SU-DHL-6 (cell line): ENCODE data around the gene TMEM109.

Experiments used
- H2AFZ ChIP-seq: fragments of 200-600 bp; sonication (generic); 2 replicates; pipeline ENCODE4 v1.6.1; 2014; ENCODE audit warnings: low read depth, mild to moderate bottlenecking, moderate library complexity, mixed read lengths, antibody characterized with exemption, low read length; ENCODE audit not compliant: severe bottlenecking
- H3F3A ChIP-seq: fragments of 200-600 bp; shearing (Covaris generic); 2 replicates; pipeline ENCODE4 v1.6.0; 2016; ENCODE audit warnings: antibody characterized with exemption, mild to moderate bottlenecking; ENCODE audit not compliant: insufficient read depth
- H3K27ac ChIP-seq: fragments of 200-600 bp; sonication (generic); 2 replicates; pipeline ENCODE4 v1.5.1; 2016; ENCODE audit warnings: low read depth, mild to moderate bottlenecking, low read length, moderate library complexity, mixed read lengths
- H3K27me3 ChIP-seq: fragments of 200-600 bp; sonication (generic), shearing (Covaris generic); 2 replicates; pipeline ENCODE4 v1.6.0; 2014; ENCODE audit warnings: mild to moderate bottlenecking, low read length
- H3K36me3 ChIP-seq: fragments of 200-600 bp; sonication (generic); 2 replicates; pipeline ENCODE4 v1.6.1; 2014; ENCODE audit warnings: mild to moderate bottlenecking, low read length, mixed read lengths
- H3K4me2 ChIP-seq: fragments of 300-600, 200-600 bp; shearing (Covaris generic), sonication (generic); 2 replicates; pipeline ENCODE4 v1.6.0; 2014; ENCODE audit warnings: low read length, low read depth, mild to moderate bottlenecking; ENCODE audit not compliant: poor library complexity, severe bottlenecking
- H3K4me3 ChIP-seq: fragments of 200-600 bp; sonication (generic); 2 replicates; pipeline ENCODE4 v1.5.1; 2014; ENCODE audit warnings: antibody characterized with exemption, low read length, mild to moderate bottlenecking, mixed read lengths; ENCODE audit not compliant: insufficient read depth, poor library complexity, severe bottlenecking
- H3K79me2 ChIP-seq: fragments of 200-600 bp; sonication (generic); 2 replicates; pipeline ENCODE4 v1.6.1; 2014; ENCODE audit warnings: mild to moderate bottlenecking, low read length, moderate library complexity; ENCODE audit not compliant: insufficient read depth
- H3K9ac ChIP-seq: fragments of 200-600 bp; sonication (generic); 2 replicates; pipeline ENCODE4 v1.7.0; 2014; ENCODE audit warnings: mild to moderate bottlenecking, low read length
- H3K9me2 ChIP-seq: fragments of 200-600 bp; sonication (generic); replicated peaks from 2 replicates; pipeline ENCODE4 v1.6.1; 2014; ENCODE audit warnings: low read length; ENCODE audit not compliant: insufficient read depth
- H3K9me3 ChIP-seq: fragments of 200-600 bp; sonication (generic); 2 replicates; pipeline ENCODE4 v1.6.1; 2014; ENCODE audit warnings: low read length, mixed read lengths; ENCODE audit not compliant: insufficient read depth
- H4K20me1 ChIP-seq: fragments of 200-600 bp; sonication (generic); 2 replicates; pipeline ENCODE4 v1.6.1; 2014; ENCODE audit warnings: low read depth, mild to moderate bottlenecking, antibody characterized with exemption, low read length, moderate library complexity, mixed read lengths
- CTCF ChIP-seq: fragments of 200-600 bp; sonication (generic); IDR thresholded peaks from one replicate; pipeline ENCODE4 v1.5.1; 2017; ENCODE audit warnings: antibody characterized with exemption, mild to moderate bottlenecking, low read length, moderate library complexity; ENCODE audit not compliant: insufficient read depth, poor library complexity, severe bottlenecking
- EZH2phosphoT487 ChIP-seq: fragments of 200-600 bp; sonication (generic), shearing (Covaris generic); conservative IDR thresholded peaks from 2 replicates; pipeline ENCODE4 v1.6.1; 2018; ENCODE audit warnings: mild to moderate bottlenecking, antibody characterized with exemption, low read length, moderate library complexity, mixed read lengths

TMEM109 gene

GRCh38 chr11:60942219-60942618, 28.3 kb downstream of the TMEM109 start:
- no peak overlapping the region for H3K4me2 ChIP-seq

GRCh38 chr11:60942970-60943565, 29.1 kb downstream of the TMEM109 start:
- no peak overlapping the region for H3K9ac ChIP-seq
- H2AFZ ChIP-seq = no peak overlapping the region
- no peak overlapping the region for H3K4me2 ChIP-seq
- no peaks in the 10 kb centered on the region for H3K36me3 ChIP-seq
- TF ChIP-seq CTCF (no peak), EZH2phosphoT487 (no peak)
- H3K27ac ChIP-seq = no peak overlapping the region
- H3K9me2 ChIP-seq = no peaks in the 10 kb centered on the region
- H3F3A ChIP-seq = no peaks in the 10 kb centered on the region
- H3K4me3 ChIP-seq = no peak overlapping the region
- H3K9me3 ChIP-seq = no peaks in the 10 kb centered on the region
- no peaks in the 10 kb centered on the region for H3K79me2 ChIP-seq
- no peaks in the 10 kb centered on the region for H4K20me1 ChIP-seq
- no peaks in the 10 kb centered on the region for H3K27me3 ChIP-seq

More at GRCh38 chr11:60942219-60942618, 28.3 kb downstream of the TMEM109 start:
- Histone ChIP-seq H3K36me3 (no peaks in the 10 kb centered on the region), H3K79me2 (no peaks in the 10 kb centered on the region), H3K9me2 (no peaks in the 10 kb centered on the region), H3K27ac (no peak overlapping the region), H3K4me3 (no peak overlapping the region), H3K9ac (no peak overlapping the region), H4K20me1 (no peaks in the 10 kb centered on the region), H3K27me3 (no peaks in the 10 kb centered on the region), H3F3A (no peaks in the 10 kb centered on the region), H3K9me3 (no peaks in the 10 kb centered on the region), H2AFZ (no peak overlapping the region)
- TF ChIP-seq EZH2phosphoT487 (no peak), CTCF (no peak)

- H3K9ac ChIP-seq = no peak overlapping the region
- H2AFZ ChIP-seq = no peak overlapping the region
- no peaks in the 10 kb centered on the region for H3K27me3 ChIP-seq
- no peaks in the 10 kb centered on the region for H4K20me1 ChIP-seq
- H3F3A ChIP-seq = no peaks in the 10 kb centered on the region
- no peaks in the 10 kb centered on the region for H3K79me2 ChIP-seq
- TF ChIP-seq EZH2phosphoT487 (no peak), CTCF (no peak)
- H3K4me3 ChIP-seq = no peak overlapping the region
- no peak overlapping the region for H3K4me2 ChIP-seq
- H3K9me3 ChIP-seq = no peaks in the 10 kb centered on the region
- H3K36me3 ChIP-seq = no peaks in the 10 kb centered on the region
- no peak overlapping the region for H3K27ac ChIP-seq
- no peaks in the 10 kb centered on the region for H3K9me2 ChIP-seq
These were observed 30.7 kb downstream of the TMEM109 start for GRCh38 chr11:60944490-60945294.
